Neural cell (in vitro differentiated cells): ENCODE data around the gene USP48.

Experiments
- EP300 ChIP-seq: fragments of 450-650 bp; conservative IDR thresholded peaks from 2 replicates; pipeline ENCODE4 v1.6.1; 2014; ENCODE audit warnings: antibody characterized with exemption, mild to moderate bottlenecking, moderate library complexity; ENCODE audit not compliant: poor library complexity, severe bottlenecking
- EZH2 ChIP-seq: fragments of 200-600, 300-800 bp; shearing (Covaris generic), sonication (generic); IDR thresholded peaks from 2 replicates; pipeline ENCODE4 v1.6.1; 2014; ENCODE audit warnings: antibody characterized with exemption, low read length, borderline replicate concordance, mild to moderate bottlenecking; ENCODE audit not compliant: insufficient read depth, poor library complexity, severe bottlenecking
- RAD21 ChIP-seq: fragments of 450-650 bp; conservative IDR thresholded peaks from 2 replicates; pipeline ENCODE4 v1.6.1; 2014; ENCODE audit warnings: antibody characterized with exemption, mild to moderate bottlenecking, moderate library complexity
- TF ChIP-seq, protein P1 (sequence below): fragments of 450-650 bp; IDR thresholded peaks from 2 replicates; pipeline ENCODE4 v1.5.1; 2014; ENCODE audit warnings: antibody characterized with exemption, mild to moderate bottlenecking, moderate library complexity; ENCODE audit not compliant: poor library complexity, severe bottlenecking

DNA sequence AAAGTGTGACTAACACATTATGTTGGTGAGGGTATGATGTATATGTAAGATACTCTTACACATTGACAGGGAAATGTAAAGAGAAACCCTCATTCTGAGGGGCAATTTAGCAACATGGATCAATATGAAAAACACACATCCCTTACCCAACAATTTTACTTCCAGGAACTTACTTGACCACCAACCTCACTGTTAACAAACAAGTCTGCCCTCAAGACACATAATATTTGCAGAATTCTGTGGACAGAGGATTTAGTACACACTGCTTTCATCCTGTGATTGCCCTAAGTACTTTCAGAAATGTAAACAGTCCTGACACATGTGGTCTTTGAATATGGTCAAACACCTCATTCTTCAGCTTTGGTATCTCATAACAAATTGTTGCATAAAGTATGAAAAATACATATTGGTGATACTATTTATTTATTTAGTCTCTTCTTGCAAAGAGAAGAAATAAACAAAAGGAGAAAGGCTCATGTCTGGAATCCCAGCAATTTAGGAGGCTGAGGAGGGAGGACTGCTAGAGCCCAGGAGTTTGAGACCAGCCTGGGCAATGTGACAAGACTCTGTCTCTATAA, 6.9 kb downstream of the USP48 start:
- TF ChIP-seq RAD21 (no peak), EP300 (no peak), EZH2 (no peak)
- TF ChIP-seq, protein P1, sequence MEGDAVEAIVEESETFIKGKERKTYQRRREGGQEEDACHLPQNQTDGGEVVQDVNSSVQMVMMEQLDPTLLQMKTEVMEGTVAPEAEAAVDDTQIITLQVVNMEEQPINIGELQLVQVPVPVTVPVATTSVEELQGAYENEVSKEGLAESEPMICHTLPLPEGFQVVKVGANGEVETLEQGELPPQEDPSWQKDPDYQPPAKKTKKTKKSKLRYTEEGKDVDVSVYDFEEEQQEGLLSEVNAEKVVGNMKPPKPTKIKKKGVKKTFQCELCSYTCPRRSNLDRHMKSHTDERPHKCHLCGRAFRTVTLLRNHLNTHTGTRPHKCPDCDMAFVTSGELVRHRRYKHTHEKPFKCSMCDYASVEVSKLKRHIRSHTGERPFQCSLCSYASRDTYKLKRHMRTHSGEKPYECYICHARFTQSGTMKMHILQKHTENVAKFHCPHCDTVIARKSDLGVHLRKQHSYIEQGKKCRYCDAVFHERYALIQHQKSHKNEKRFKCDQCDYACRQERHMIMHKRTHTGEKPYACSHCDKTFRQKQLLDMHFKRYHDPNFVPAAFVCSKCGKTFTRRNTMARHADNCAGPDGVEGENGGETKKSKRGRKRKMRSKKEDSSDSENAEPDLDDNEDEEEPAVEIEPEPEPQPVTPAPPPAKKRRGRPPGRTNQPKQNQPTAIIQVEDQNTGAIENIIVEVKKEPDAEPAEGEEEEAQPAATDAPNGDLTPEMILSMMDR: no peak
